CD14-positive monocyte (primary cell): ENCODE data around the gene RCC1. TPM values are rescaled to one million over a fixed set of nuclear protein-coding genes. Genes with fewer than 3 reads are reported as not detected.

ENCODE experiments used
- DNase-seq, 3 donors: peaks; one replicate each; pipeline ENCODE4 v3.0.0-alpha.2; 2011 to 2022
- H2AFZ ChIP-seq: 2 replicates; pipeline ENCODE4 v1.6.0; 2012; ENCODE audit warnings: mild to moderate bottlenecking, low read depth, low read length, inconsistent platforms; ENCODE audit not compliant: insufficient read depth, poor library complexity, severe bottlenecking
- H3K27ac ChIP-seq, 2 donors: 1 replicate in 1 of 2; 2 replicates in 1 of 2; pipeline ENCODE4 v1.5.1; 2012 to 2013; ENCODE audit warnings: low read length in 2 of 2, control low read depth in 1 of 2, inconsistent platforms in 1 of 2, low read depth in 1 of 2, mild to moderate bottlenecking in 1 of 2
- H3K27me3 ChIP-seq, 2 donors: one replicate each; pipeline versions ENCODE4 v1.6.0 to v1.6.1; 2011 to 2013; ENCODE audit warnings: low read length in 2 of 2; ENCODE audit not compliant: control insufficient read depth in 2 of 2, insufficient read depth in 2 of 2
- H3K36me3 ChIP-seq, 2 donors: replicated peaks in 1 of 2; 1 replicate in 1 of 2; 2 replicates in 1 of 2; pipeline versions ENCODE4 v1.5.1 to v1.6.1; 2012 to 2013; ENCODE audit warnings: low read length in 2 of 2, control low read depth in 1 of 2, inconsistent platforms in 1 of 2, mild to moderate bottlenecking in 1 of 2; ENCODE audit not compliant: insufficient read depth in 2 of 2, control insufficient read depth in 1 of 2
- H3K4me1 ChIP-seq, 2 donors: 1 replicate in 1 of 2; 2 replicates in 1 of 2; pipeline versions ENCODE4 v1.5.1 to v1.6.1; 2012 to 2013; ENCODE audit warnings: low read length in 2 of 2, control low read depth in 1 of 2, inconsistent platforms in 1 of 2, mild to moderate bottlenecking in 1 of 2, moderate library complexity in 1 of 2; ENCODE audit not compliant: insufficient read depth in 2 of 2, control insufficient read depth in 1 of 2
- H3K4me2 ChIP-seq: replicated peaks from 2 replicates; pipeline ENCODE3; 2012; ENCODE audit warnings: low read length, moderate library complexity, mild to moderate bottlenecking; ENCODE audit not compliant: poor library complexity, severe bottlenecking; ENCODE audit errors: extremely low read depth
- H3K4me3 ChIP-seq, 3 experiments: fragments of 200-600 bp in 1 of 3; sonication (generic) in 1 of 3; replicated peaks in 1 of 3; 1 replicate in 2 of 3; 2 replicates in 1 of 3; pipeline ENCODE4 v1.5.1; 2011 to 2013; ENCODE audit warnings: low read length in 3 of 3, mild to moderate bottlenecking in 3 of 3, control low read depth in 2 of 3, low read depth in 2 of 3, inconsistent platforms in 1 of 3, moderate library complexity in 1 of 3
- H3K79me2 ChIP-seq: 2 replicates; pipeline ENCODE4 v1.6.0; 2012; ENCODE audit warnings: mild to moderate bottlenecking, control low read depth, inconsistent platforms, low read length, moderate library complexity; ENCODE audit not compliant: insufficient read depth
- H3K9ac ChIP-seq: 2 replicates; pipeline ENCODE4 v1.6.0; 2017; ENCODE audit warnings: low read length, mild to moderate bottlenecking; ENCODE audit not compliant: insufficient read depth, poor library complexity, severe bottlenecking
- H3K9me3 ChIP-seq, 2 donors: replicated peaks in 1 of 2; 1 replicate in 1 of 2; 2 replicates in 1 of 2; pipeline versions ENCODE4 v1.5.1 to v1.6.1; 2012 to 2013; ENCODE audit warnings: low read length in 2 of 2, control low read depth in 1 of 2; ENCODE audit not compliant: control insufficient read depth in 1 of 2, insufficient read depth in 1 of 2
- H4K20me1 ChIP-seq: 2 replicates; pipeline ENCODE4 v1.6.0; 2012; ENCODE audit warnings: mild to moderate bottlenecking, low read length, control low read depth, moderate library complexity; ENCODE audit not compliant: insufficient read depth
- H3K27ac Mint-ChIP-seq, 7 donors: one replicate each; pipeline ENCODE4 v1.8.0; 2020; ENCODE audit warnings: mild to moderate bottlenecking in 7 of 7, mixed read lengths in 7 of 7, moderate library complexity in 6 of 7, inconsistent platforms in 2 of 7
- H3K27me3 Mint-ChIP-seq, 3 donors: one replicate each; pipeline ENCODE4 v1.8.0; 2021 to 2022; ENCODE audit warnings: low read depth in 3 of 3, mild to moderate bottlenecking in 3 of 3, mixed read lengths in 3 of 3, moderate library complexity in 3 of 3, inconsistent platforms in 1 of 3
- H3K36me3 Mint-ChIP-seq, 2 donors: one replicate each; pipeline ENCODE4 v1.8.0; 2020; ENCODE audit warnings: mixed read lengths in 2 of 2, inconsistent platforms in 1 of 2, mild to moderate bottlenecking in 1 of 2
- H3K4me1 Mint-ChIP-seq: one replicate; pipeline ENCODE4 v1.8.0; 2020; ENCODE audit warnings: mild to moderate bottlenecking, mixed read lengths
- H3K4me3 Mint-ChIP-seq, 2 donors: one replicate each; pipeline ENCODE4 v1.8.0; 2020; ENCODE audit warnings: mild to moderate bottlenecking in 2 of 2, mixed read lengths in 2 of 2, moderate library complexity in 1 of 2
- H3K9me3 Mint-ChIP-seq, 7 donors: one replicate each; pipeline ENCODE4 v1.8.0; 2020 to 2022; ENCODE audit warnings: mixed read lengths in 7 of 7, mild to moderate bottlenecking in 6 of 7, moderate library complexity in 6 of 7, inconsistent platforms in 2 of 7
- CTCF ChIP-seq: fragments of 200-600 bp; IDR thresholded peaks from one replicate; pipeline ENCODE4 v1.8.0; 2022; ENCODE audit warnings: antibody characterized with exemption, mild to moderate bottlenecking
- WGBS: methylation state at CpG from one replicate; pipeline ENCODE4 v1.1.5; 2013; ENCODE audit warnings: missing lambda C conversion rate; ENCODE audit not compliant: insufficient coverage; 5-methylcytosine and 5-hydroxymethylcytosine counted together
- intact Hi-C, 2 donors: fragments of 100-400 bp; cut with micrococcal nuclease; formaldehyde crosslinking; loops; one replicate each; pipeline versions ENCODE4 v1.15.0 to v1.15.1; 2023
- polyA plus RNA-seq, 3 donors: library from polyadenylated mRNA; depleted of rRNA in 1 of 3; unstranded in 2 of 3; stranded (reverse) in 1 of 3; fragments of 300-500 nt in 2 of 3; fragments of >200 nt in 1 of 3; fragmentation: Illumina TruSeq in 2 of 3; gene quantifications; 1 replicate in 2 of 3; 2 replicates in 1 of 3; pipeline ENCODE4 v1.2.3, GENCODE V29; 2012 to 2021

The RCC1 gene
- polyA plus RNA-seq, 3 donors, result 8.7 to 10.6 (median 10.1) TPM

- H4K20me1 ChIP-seq, result no peaks in the 10 kb centered on the region
- WGBS, result 100% methylated on average over 2 of the region's 2 CpGs
- H3K4me1 ChIP-seq, result no peaks in the 10 kb centered on the region
- H3K9ac ChIP-seq, result no peak overlapping the region
- H3K27me3 ChIP-seq, result no peaks in the 10 kb centered on the region
- peaks cover 0 to 2% (median 0%) of the 10 kb centered on the region in 3 donors for H3K27me3 Mint-ChIP-seq
- intact Hi-C loops, result no loop called here
- no peaks in the 10 kb centered on the region for H3K79me2 ChIP-seq
- H3K27ac Mint-ChIP-seq, result no peak overlapping the region
- no peak overlapping the region for H3K4me3 ChIP-seq
- no peak for TF ChIP-seq CTCF
- no peaks in the 10 kb centered on the region for H3K4me1 Mint-ChIP-seq
- H3K9me3 ChIP-seq, result no peaks in the 10 kb centered on the region
- H2AFZ ChIP-seq, result no peak overlapping the region
- DNase-seq, result no peak
- H3K9me3 Mint-ChIP-seq, result no peaks in the 10 kb centered on the region
- H3K4me3 Mint-ChIP-seq, result no peak overlapping the region
- no peak overlapping the region for H3K27ac ChIP-seq
- H3K36me3 ChIP-seq, result peaks cover 52 to 81% of the 10 kb centered on the region in 2 donors
- H3K36me3 Mint-ChIP-seq, result peaks cover 48 to 82% of the 10 kb centered on the region in 2 donors
- H3K4me2 ChIP-seq, result no peak overlapping the region
Observed at GRCh38 chr1:28482702-28483101, 23.1 kb upstream of the RCC1 start.

GRCh38 chr1:28494737-28495136 is 11.1 kb upstream of the RCC1 start:
- Histone ChIP-seq H2AFZ (no peak overlapping the region), H3K4me2 (no peak overlapping the region), H3K79me2 (no peaks in the 10 kb centered on the region), H3K4me3 (no peak overlapping the region), H3K9me3 (no peaks in the 10 kb centered on the region), H3K9ac (no peak overlapping the region), H4K20me1 (no peaks in the 10 kb centered on the region), H3K4me1 (no peaks in the 10 kb centered on the region), H3K36me3 (peaks cover 45 to 90% of the 10 kb centered on the region in 2 donors), H3K27ac (no peak overlapping the region), H3K27me3 (no peaks in the 10 kb centered on the region)
- Mint-ChIP-seq H3K4me3 (no peak overlapping the region), H3K4me1 (no peaks in the 10 kb centered on the region), H3K9me3 (no peaks in the 10 kb centered on the region), H3K27me3 (no peaks in the 10 kb centered on the region), H3K27ac (peak overlapping the region in 1 of 7 donors; percentile 37), H3K36me3 (peaks cover 51 to 80% of the 10 kb centered on the region in 2 donors)
- no peak for TF ChIP-seq CTCF
- DNase-seq, result no peak
- intact Hi-C loops, result no loop called here
- 100% methylated on average over 1 of the region's 1 CpG for WGBS
